Smooth muscle cell (in vitro differentiated cells): ENCODE data around the gene PIGV. TPM values are rescaled to one million over a fixed set of nuclear protein-coding genes. Genes with fewer than 3 reads are reported as not detected.

Source experiments
- DNase-seq: peaks from one replicate; lab custom pipeline; 2025; ENCODE audit not compliant: unreplicated experiment; lab: John Stamatoyannopoulos, UW
- H2AFZ ChIP-seq: fragments of 200-600 bp; sonication (generic); 2 replicates; pipeline ENCODE4 v1.6.0; 2016; ENCODE audit warnings: antibody characterized with exemption, low read depth, mild to moderate bottlenecking
- H3F3A ChIP-seq: fragments of 200-600 bp; sonication (generic); 2 replicates; pipeline ENCODE4 v1.6.0; 2017; ENCODE audit warnings: antibody characterized with exemption, low read depth
- H3K27ac ChIP-seq: fragments of 200-600 bp; sonication (generic); 2 replicates; pipeline ENCODE4 v1.5.1; 2016; ENCODE audit warnings: low read depth, mild to moderate bottlenecking
- H3K27me3 ChIP-seq: fragments of 200-600 bp; sonication (generic); 2 replicates; pipeline ENCODE4 v1.6.1; 2016; ENCODE audit warnings: low read depth, mild to moderate bottlenecking
- H3K36me3 ChIP-seq: fragments of 200-600 bp; sonication (generic); 2 replicates; pipeline ENCODE4 v1.5.1; 2016; ENCODE audit warnings: low read depth
- H3K4me1 ChIP-seq: fragments of 200-600 bp; sonication (generic); 2 replicates; pipeline ENCODE4 v1.5.1; 2016; ENCODE audit warnings: low read depth
- H3K4me2 ChIP-seq: fragments of 200-600 bp; sonication (generic); 2 replicates; pipeline ENCODE4 v1.6.0; 2016; ENCODE audit warnings: mild to moderate bottlenecking
- H3K4me3 ChIP-seq: fragments of 200-600 bp; sonication (generic); 2 replicates; pipeline ENCODE4 v1.5.1; 2016; ENCODE audit warnings: mild to moderate bottlenecking
- H3K79me2 ChIP-seq: fragments of 200-600 bp; sonication (generic); 2 replicates; pipeline ENCODE4 v1.6.0; 2016; ENCODE audit warnings: low read depth, mild to moderate bottlenecking
- H3K9ac ChIP-seq: fragments of 200-600 bp; sonication (generic); 2 replicates; pipeline ENCODE4 v1.6.0; 2016; ENCODE audit warnings: low read depth
- H3K9me3 ChIP-seq: fragments of 200-600 bp; sonication (generic); replicated peaks from 2 replicates; pipeline ENCODE4 v1.5.1; 2016; ENCODE audit warnings: low read depth
- H4K20me1 ChIP-seq: fragments of 200-600 bp; sonication (generic); 2 replicates; pipeline ENCODE4 v1.6.0; 2016; ENCODE audit warnings: low read depth
- WGBS: methylation state at CpG from one replicate; pipeline ENCODE4 v1.1.7; 2016; ENCODE audit warnings: low lambda C conversion rate; 5-methylcytosine and 5-hydroxymethylcytosine counted together
- polyA plus RNA-seq: library from polyadenylated mRNA; unstranded; fragments of >200 nt; fragmentation: Nextera tagmentation; extraction: Ambion mirVana; gene quantifications from 2 replicates; pipeline ENCODE4 v1.2.1, GENCODE V29; 2016
- total RNA-seq: library from RNA; depleted of rRNA; stranded (reverse); fragments of >200 nt; gene quantifications from 2 replicates; pipeline ENCODE4 v1.2.3, GENCODE V29; 2014
- TF ChIP-seq, protein P1 (sequence below): fragments of 200-600 bp; sonication (generic); IDR thresholded peaks from 2 replicates; pipeline ENCODE4 v1.5.1; 2017; ENCODE audit warnings: borderline replicate concordance, mild to moderate bottlenecking, antibody characterized with exemption; ENCODE audit not compliant: insufficient read depth, poor library complexity, severe bottlenecking

Gene PIGV
- total and polyA plus RNA-seq, 2 experiments from 2014 or later: 8.7 to 9.9 TPM

DNA sequence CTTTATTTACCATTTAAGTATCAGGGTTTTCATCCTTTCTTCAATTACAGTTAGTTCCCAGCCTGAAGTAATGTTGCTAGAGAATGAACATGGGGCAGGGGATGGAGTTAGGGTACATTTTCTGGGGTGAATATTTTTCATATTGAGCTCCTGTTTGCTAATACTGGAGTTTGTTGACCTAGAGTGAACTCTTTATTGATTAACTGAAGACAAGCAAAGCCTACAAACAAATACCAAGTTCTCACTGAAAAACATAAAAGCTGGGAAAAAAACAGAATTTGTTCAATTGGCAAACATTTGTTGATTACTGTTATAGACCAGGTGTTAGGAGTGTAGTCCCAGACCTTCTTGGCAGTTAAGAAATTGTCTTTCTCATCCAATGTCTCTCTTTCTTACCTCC lies 28.2 kb upstream of the PIGV start:
- Histone ChIP-seq H3K9ac (no peak overlapping the region), H3K9me3 (no peaks in the 10 kb centered on the region), H3K4me3 (no peak overlapping the region), H4K20me1 (peaks cover 95% of the 10 kb centered on the region), H3F3A (no peaks in the 10 kb centered on the region), H2AFZ (no peak overlapping the region), H3K27ac (no peak overlapping the region), H3K79me2 (peaks cover 93% of the 10 kb centered on the region), H3K27me3 (no peaks in the 10 kb centered on the region), H3K4me2 (no peak overlapping the region), H3K36me3 (peaks cover 27% of the 10 kb centered on the region), H3K4me1 (no peaks in the 10 kb centered on the region)
- no peak for DNase-seq
- TF ChIP-seq, protein P1, sequence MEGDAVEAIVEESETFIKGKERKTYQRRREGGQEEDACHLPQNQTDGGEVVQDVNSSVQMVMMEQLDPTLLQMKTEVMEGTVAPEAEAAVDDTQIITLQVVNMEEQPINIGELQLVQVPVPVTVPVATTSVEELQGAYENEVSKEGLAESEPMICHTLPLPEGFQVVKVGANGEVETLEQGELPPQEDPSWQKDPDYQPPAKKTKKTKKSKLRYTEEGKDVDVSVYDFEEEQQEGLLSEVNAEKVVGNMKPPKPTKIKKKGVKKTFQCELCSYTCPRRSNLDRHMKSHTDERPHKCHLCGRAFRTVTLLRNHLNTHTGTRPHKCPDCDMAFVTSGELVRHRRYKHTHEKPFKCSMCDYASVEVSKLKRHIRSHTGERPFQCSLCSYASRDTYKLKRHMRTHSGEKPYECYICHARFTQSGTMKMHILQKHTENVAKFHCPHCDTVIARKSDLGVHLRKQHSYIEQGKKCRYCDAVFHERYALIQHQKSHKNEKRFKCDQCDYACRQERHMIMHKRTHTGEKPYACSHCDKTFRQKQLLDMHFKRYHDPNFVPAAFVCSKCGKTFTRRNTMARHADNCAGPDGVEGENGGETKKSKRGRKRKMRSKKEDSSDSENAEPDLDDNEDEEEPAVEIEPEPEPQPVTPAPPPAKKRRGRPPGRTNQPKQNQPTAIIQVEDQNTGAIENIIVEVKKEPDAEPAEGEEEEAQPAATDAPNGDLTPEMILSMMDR: no peak

DNA sequence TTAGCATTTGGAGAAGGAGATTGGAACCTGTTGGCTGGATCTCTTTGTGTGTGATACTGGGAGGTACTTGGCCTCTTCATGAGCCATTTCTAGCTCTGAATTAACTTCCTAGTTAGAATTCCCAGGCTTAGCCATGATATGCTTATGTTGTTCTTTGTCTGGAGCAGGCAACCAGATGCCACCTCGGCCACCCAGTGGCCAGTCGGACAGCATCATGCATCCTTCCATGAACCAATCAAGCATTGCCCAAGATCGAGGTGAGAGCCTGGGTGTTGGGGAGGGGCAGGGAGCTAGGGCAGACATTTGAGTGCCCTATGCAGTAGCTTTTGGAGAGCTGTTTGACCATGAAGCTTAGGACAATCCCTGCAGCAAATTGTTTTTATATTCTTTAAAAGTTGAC lies 26.5 kb upstream of the PIGV start:
- H2AFZ ChIP-seq: no peak overlapping the region
- H3K4me2 ChIP-seq: no peak overlapping the region
- no peaks in the 10 kb centered on the region for H3K9me3 ChIP-seq
- H3K9ac ChIP-seq: no peak overlapping the region
- H3K79me2 ChIP-seq: peaks cover 83% of the 10 kb centered on the region
- no peaks in the 10 kb centered on the region for H3K4me1 ChIP-seq
- WGBS: 83% methylated on average over 3 of the region's 3 CpGs
- peaks cover under 1% of the 10 kb centered on the region for H3F3A ChIP-seq
- TF ChIP-seq, protein P1: no peak
- peaks cover 31% of the 10 kb centered on the region for H3K36me3 ChIP-seq
- H3K4me3 ChIP-seq: no peak overlapping the region
- no peaks in the 10 kb centered on the region for H3K27me3 ChIP-seq
- DNase-seq: no peak
- H3K27ac ChIP-seq: no peak overlapping the region
- H4K20me1 ChIP-seq: peaks cover 99% of the 10 kb centered on the region

DNA sequence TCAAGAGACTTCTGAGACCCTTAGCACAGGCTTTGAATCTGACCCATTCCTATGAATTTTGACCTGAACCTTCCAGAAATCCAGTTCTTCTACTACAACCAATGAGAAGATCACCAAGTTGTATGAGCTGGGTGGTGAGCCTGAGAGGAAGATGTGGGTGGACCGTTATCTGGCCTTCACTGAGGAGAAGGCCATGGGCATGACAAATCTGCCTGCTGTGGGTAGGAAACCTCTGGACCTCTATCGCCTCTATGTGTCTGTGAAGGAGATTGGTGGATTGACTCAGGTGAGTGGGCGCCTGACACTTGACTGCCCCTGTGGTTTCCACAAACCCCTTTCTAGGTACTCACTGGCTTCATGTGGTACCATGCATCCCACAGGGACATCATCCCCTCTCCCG lies 20.0 kb upstream of the PIGV start:
- Histone ChIP-seq H3K27me3 (no peaks in the 10 kb centered on the region), H3K4me2 (peak overlapping the region; percentile 20)

DNA sequence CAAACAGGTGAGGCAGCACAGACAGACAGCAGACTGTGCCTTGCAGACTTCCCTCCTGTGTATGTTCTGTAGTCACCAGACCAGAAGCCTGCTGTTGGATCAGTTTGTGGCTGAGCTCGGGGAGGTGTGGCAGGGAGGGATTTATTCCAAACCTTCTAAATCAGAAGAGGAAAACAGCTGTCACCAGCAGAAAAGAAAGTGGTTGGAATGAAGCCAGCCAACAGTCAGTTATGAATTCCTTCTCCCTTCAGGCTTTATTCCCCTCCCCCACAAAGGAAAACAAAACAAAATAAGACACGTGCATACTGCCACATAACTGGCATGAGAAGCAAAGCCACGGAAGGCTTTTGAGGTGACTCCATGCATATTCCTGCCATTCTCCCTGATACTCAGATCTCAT lies 19.0 kb upstream of the PIGV start:
- Histone ChIP-seq H3K9me3 (no peaks in the 10 kb centered on the region), H3K36me3 (peaks cover 8% of the 10 kb centered on the region), H3K4me1 (no peaks in the 10 kb centered on the region), H3K79me2 (peaks cover 15% of the 10 kb centered on the region), H3K4me3 (no peak overlapping the region), H2AFZ (no peak overlapping the region), H3F3A (peaks cover 40% of the 10 kb centered on the region), H3K9ac (no peak overlapping the region), H3K27ac (peak overlapping the region; percentile 14), H3K27me3 (no peaks in the 10 kb centered on the region), H3K4me2 (no peak overlapping the region), H4K20me1 (peaks cover 93% of the 10 kb centered on the region)
- 35% methylated on average over 3 of the region's 3 CpGs for WGBS
- TF ChIP-seq, protein P1: no peak
- DNase-seq: no peak

More for the DNA sequence above, 20.0 kb upstream of the PIGV start:
- H3K9me3 ChIP-seq: no peaks in the 10 kb centered on the region
- H2AFZ ChIP-seq: no peak overlapping the region
- no peak for DNase-seq
- peaks cover 97% of the 10 kb centered on the region for H4K20me1 ChIP-seq
- TF ChIP-seq, protein P1: no peak
- H3K4me3 ChIP-seq: no peak overlapping the region
- H3F3A ChIP-seq: peaks cover 40% of the 10 kb centered on the region
- H3K4me1 ChIP-seq: no peaks in the 10 kb centered on the region
- H3K79me2 ChIP-seq: peaks cover 25% of the 10 kb centered on the region
- H3K9ac ChIP-seq: no peak overlapping the region
- H3K27ac ChIP-seq: peak overlapping the region; percentile 14
- WGBS: 70% methylated on average over 4 of the region's 4 CpGs
- H3K36me3 ChIP-seq: peaks cover 16% of the 10 kb centered on the region
